Measurements from ENCODE around the gene HEPACAM2.

GRCh38 chr7:93249491-93250148 is 23.4 kb upstream of the HEPACAM2 start:
- TF ChIP-seq CTCF (conservative IDR thresholded peaks at IDR 0.05) (no peak), ZFX (IDR thresholded peaks at IDR 0.05) (no peak)
